Gastroesophageal sphincter (tissue), 4 donors: ENCODE data around the gene WDR5B. TPM values are rescaled to one million over a fixed set of nuclear protein-coding genes. Genes with fewer than 3 reads are reported as not detected.
A peak's percentile ranks its signal among the peaks of the same experiment; 100 is the strongest.
"Not testable (repeated sequence)": the region's sequence is repeated elsewhere in the genome, so short reads cannot be mapped to it uniquely, and the experiment has no call there.

Source experiments
- ATAC-seq: fragments of 150-250 bp; one replicate; pipeline ENCODE4 v1.9.1; 2016; ENCODE audit warnings: mild to moderate bottlenecking, moderate library complexity
- H3K27ac ChIP-seq, 4 donors: fragments of 200-600 bp; sonication (generic) in 3 of 4; 1 replicate in 3 of 4; 2 replicates in 1 of 4; pipeline ENCODE4 v1.5.1; 2016 to 2019
- H3K27me3 ChIP-seq: fragments of 200-600 bp; sonication (generic); one replicate; pipeline ENCODE4 v1.5.1; 2019
- H3K36me3 ChIP-seq, 2 donors: fragments of 200-600 bp; sonication (generic); one replicate each; pipeline ENCODE4 v1.5.1; 2019; ENCODE audit warnings: control low read depth in 1 of 2
- H3K4me1 ChIP-seq, 3 donors: fragments of 200-600 bp; sonication (generic); 1 replicate in 2 of 3; 2 replicates in 1 of 3; pipeline ENCODE4 v1.5.1; 2016 to 2019; ENCODE audit warnings: control low read depth in 2 of 3
- H3K4me3 ChIP-seq, 2 donors: fragments of 200-600 bp; sonication (generic); one replicate each; pipeline ENCODE4 v1.5.1; 2019; ENCODE audit warnings: mild to moderate bottlenecking in 1 of 2, moderate library complexity in 1 of 2
- H3K9me3 ChIP-seq, 3 donors: fragments of 200-600 bp; sonication (generic); one replicate each; pipeline ENCODE4 v1.5.1; 2017 to 2019; ENCODE audit warnings: control low read depth in 2 of 3
- EP300 ChIP-seq: sonication (generic); formaldehyde crosslinking; IDR thresholded peaks from one replicate; pipeline ENCODE4 v1.6.1; 2017; ENCODE audit warnings: antibody characterized with exemption, mild to moderate bottlenecking
- POLR2A ChIP-seq, 2 donors: fragments of 450-650 bp; IDR thresholded peaks; one replicate each; pipeline ENCODE4 v1.6.1; 2017; ENCODE audit warnings: antibody characterized with exemption in 2 of 2, mild to moderate bottlenecking in 2 of 2, moderate library complexity in 1 of 2
- POLR2AphosphoS5 ChIP-seq: sonication (generic); formaldehyde crosslinking; IDR thresholded peaks from one replicate; pipeline ENCODE4 v1.6.1; 2017; ENCODE audit warnings: antibody characterized with exemption
- WGBS, 2 donors: methylation state at CpG; one replicate each; pipeline ENCODE4 v1.1.5; 2018; ENCODE audit warnings: low coverage in 1 of 2; 5-methylcytosine and 5-hydroxymethylcytosine counted together
- total RNA-seq, 4 donors: library from RNA; depleted of rRNA; stranded (reverse); fragments of >200 nt; gene quantifications; one replicate each; pipeline ENCODE4 v1.1.0, GENCODE V29; 2016
- TF ChIP-seq, protein P1 (sequence below), 4 experiments: fragments of 200-600 bp in 2 of 4; fragments of 450-650 bp in 2 of 4; sonication (generic) in 1 of 4; IDR thresholded peaks; one replicate each; pipeline ENCODE4 v1.5.1; 2017 to 2019; ENCODE audit warnings: antibody characterized with exemption in 4 of 4, mild to moderate bottlenecking in 2 of 4, moderate library complexity in 2 of 4

Gene WDR5B
- total RNA-seq, 4 donors from 2014 or later = 3.7 to 7.5 (median 4.1) TPM

GRCh38 chr3:122382888-122383666, 32.8 kb downstream of the WDR5B start, which contains the start of gene MIX23:
Gene MIX23 (minus strand): TSS chr3:122383231. CDS start chr3:122383224, 7 bp downstream.
- peaks cover 0 to 8% of the 10 kb centered on the region in 2 donors for H3K36me3 ChIP-seq

DNA sequence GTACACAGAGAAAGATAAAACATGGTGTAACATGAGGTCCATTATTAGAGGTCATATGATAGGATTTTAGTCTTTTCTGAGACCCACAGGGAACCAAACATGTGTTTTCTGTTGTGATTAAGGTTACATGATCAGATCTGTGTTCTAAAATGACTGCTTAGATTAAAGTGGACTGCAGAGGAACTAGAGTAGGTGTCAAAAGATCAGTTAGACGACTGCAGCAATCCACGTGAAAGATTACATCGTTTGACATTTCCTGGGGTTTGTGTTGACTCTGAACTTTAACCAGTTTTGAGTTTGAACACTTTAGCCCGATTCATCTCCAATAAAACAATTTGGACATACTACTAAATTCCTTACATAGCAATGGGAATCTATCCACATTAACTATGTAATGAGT, 37.9 kb downstream of the WDR5B start:
- no peak for ATAC-seq
- H3K9me3 ChIP-seq = no peaks in the 10 kb centered on the region
- no peak overlapping the region for H3K4me3 ChIP-seq
- no peak for TF ChIP-seq POLR2AphosphoS5
- no peak for TF ChIP-seq POLR2A (IDR thresholded peaks at IDR 0.05)
- TF ChIP-seq, protein P1, sequence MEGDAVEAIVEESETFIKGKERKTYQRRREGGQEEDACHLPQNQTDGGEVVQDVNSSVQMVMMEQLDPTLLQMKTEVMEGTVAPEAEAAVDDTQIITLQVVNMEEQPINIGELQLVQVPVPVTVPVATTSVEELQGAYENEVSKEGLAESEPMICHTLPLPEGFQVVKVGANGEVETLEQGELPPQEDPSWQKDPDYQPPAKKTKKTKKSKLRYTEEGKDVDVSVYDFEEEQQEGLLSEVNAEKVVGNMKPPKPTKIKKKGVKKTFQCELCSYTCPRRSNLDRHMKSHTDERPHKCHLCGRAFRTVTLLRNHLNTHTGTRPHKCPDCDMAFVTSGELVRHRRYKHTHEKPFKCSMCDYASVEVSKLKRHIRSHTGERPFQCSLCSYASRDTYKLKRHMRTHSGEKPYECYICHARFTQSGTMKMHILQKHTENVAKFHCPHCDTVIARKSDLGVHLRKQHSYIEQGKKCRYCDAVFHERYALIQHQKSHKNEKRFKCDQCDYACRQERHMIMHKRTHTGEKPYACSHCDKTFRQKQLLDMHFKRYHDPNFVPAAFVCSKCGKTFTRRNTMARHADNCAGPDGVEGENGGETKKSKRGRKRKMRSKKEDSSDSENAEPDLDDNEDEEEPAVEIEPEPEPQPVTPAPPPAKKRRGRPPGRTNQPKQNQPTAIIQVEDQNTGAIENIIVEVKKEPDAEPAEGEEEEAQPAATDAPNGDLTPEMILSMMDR (IDR thresholded peaks at IDR 0.05) = no peak
- no peak for TF ChIP-seq EP300
- 75% methylated on average over 4 of the region's 4 CpGs for WGBS, 2 donors
- peaks cover 0 to 13% of the 10 kb centered on the region in 2 donors for H3K36me3 ChIP-seq
- H3K4me1 ChIP-seq = peaks cover 3 to 12% (median 6%) of the 10 kb centered on the region in 3 donors
- H3K27me3 ChIP-seq = no peaks in the 10 kb centered on the region
- no peak overlapping the region for H3K27ac ChIP-seq

More at GRCh38 chr3:122382888-122383666, 32.8 kb downstream of the WDR5B start, which contains the start of gene MIX23:
- H3K27me3 ChIP-seq = no peaks in the 10 kb centered on the region
- peak within 1 kb of the TSS; percentile 79 to 98 for H3K4me3 ChIP-seq
- peak within 1 kb of the TSS; percentile 87 to 94 (median 92) for H3K27ac ChIP-seq
- TF ChIP-seq, protein P1 (IDR thresholded peaks at IDR 0.05) = no peak
- TF ChIP-seq POLR2A (IDR thresholded peaks at IDR 0.05) (peak; percentile 14 to 28), POLR2AphosphoS5 (peak; percentile 46)
- H3K9me3 ChIP-seq = no peaks in the 10 kb centered on the region
- WGBS, 2 donors = 1% methylated on average over 20 to 24 of the region's 31 CpGs
- H3K4me1 ChIP-seq = peaks cover 3 to 47% (median 10%) of the 10 kb centered on the region in 3 donors
- peak; percentile 80 for ATAC-seq

- no peaks in the 10 kb centered on the region for H3K4me1 ChIP-seq
- no peak overlapping the region for H3K4me3 ChIP-seq
- H3K27ac ChIP-seq = no peak overlapping the region
- peaks cover 0 to 39% of the 10 kb centered on the region in 2 donors for H3K36me3 ChIP-seq
- 86 to 100% methylated on average over 1 of the region's 1 CpG for WGBS, 2 donors
- no peaks in the 10 kb centered on the region for H3K27me3 ChIP-seq
- ATAC-seq = no peak
- no peaks in the 10 kb centered on the region for H3K9me3 ChIP-seq
- no peak for TF ChIP-seq POLR2A (IDR thresholded peaks at IDR 0.05)
- TF ChIP-seq EP300 = no peak
- TF ChIP-seq, protein P1 (IDR thresholded peaks at IDR 0.05) = no peak
- TF ChIP-seq POLR2AphosphoS5 = no peak
Observed at GRCh38 chr3:122374034-122374433, 41.8 kb downstream of the WDR5B start.

GRCh38 chr3:122366379-122366749, 49.5 kb downstream of the WDR5B start:
- no peaks in the 10 kb centered on the region for H3K9me3 ChIP-seq
- no peaks in the 10 kb centered on the region for H3K27me3 ChIP-seq
- no peak overlapping the region for H3K27ac ChIP-seq
- ATAC-seq = no peak
- TF ChIP-seq, protein P1 (IDR thresholded peaks at IDR 0.05) = no peak
- TF ChIP-seq POLR2AphosphoS5 (no peak), POLR2A (IDR thresholded peaks at IDR 0.05) (no peak), EP300 (no peak)
- no peak overlapping the region for H3K4me3 ChIP-seq
- no peaks in the 10 kb centered on the region for H3K4me1 ChIP-seq
- peaks cover 0 to 98% of the 10 kb centered on the region in 2 donors for H3K36me3 ChIP-seq
- WGBS, 2 donors = 89 to 96% methylated on average over 4 to 5 of the region's 5 CpGs

DNA sequence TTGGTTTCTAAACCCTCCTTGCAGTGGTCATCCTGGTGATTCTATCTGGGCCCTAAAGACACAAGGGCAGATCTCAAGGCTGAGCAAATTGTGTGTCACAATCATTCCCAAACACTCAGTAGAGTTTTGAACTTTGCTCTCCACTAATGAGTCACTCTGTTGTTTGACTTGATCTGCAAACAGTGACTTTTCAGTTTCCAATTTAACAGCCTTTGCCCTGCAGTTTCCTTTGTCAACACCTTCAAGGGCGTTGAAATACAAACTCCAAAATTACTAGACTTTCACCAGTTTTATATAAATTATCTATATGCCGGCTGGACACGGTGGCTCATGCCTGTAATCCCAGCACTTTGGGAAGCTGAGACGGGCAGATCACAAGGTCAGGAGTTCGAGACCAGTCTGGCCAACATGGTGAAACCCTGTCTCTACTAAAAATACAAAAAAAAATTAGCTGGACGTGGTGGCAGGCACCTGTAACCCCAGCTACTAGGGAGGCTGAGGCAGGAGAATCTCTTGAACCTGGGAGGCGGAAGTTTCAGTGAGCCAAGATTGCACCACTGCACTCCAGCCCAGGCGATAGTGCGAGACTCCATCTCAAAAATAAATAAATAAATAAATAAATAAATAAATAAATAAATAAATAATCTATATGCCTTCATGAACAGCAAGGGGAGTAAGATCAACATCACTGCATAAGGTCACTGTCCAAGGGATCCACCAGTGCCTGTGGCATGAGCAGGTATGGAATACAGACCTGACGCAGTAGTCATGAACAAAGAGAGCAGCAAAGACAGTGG, 50.1 kb downstream of the WDR5B start:
- not testable (repeated sequence) for ATAC-seq, H3K4me1 ChIP-seq, H3K9me3 ChIP-seq, H3K27ac ChIP-seq, H3K4me3 ChIP-seq, H3K27me3 ChIP-seq
- peaks cover 0 to 98% of the 10 kb centered on the region in 2 donors for H3K36me3 ChIP-seq
- 90 to 100% methylated on average over 3 to 6 of the region's 10 CpGs for WGBS, 2 donors
